Measurements from ENCODE around the gene AKAP13. TPM values are rescaled to one million over a fixed set of nuclear protein-coding genes. Genes with fewer than 3 reads are reported as not detected.

AKAP13 gene
- total RNA-seq, 2 experiments from 2014 or later = 282 to 304 TPM

DNA sequence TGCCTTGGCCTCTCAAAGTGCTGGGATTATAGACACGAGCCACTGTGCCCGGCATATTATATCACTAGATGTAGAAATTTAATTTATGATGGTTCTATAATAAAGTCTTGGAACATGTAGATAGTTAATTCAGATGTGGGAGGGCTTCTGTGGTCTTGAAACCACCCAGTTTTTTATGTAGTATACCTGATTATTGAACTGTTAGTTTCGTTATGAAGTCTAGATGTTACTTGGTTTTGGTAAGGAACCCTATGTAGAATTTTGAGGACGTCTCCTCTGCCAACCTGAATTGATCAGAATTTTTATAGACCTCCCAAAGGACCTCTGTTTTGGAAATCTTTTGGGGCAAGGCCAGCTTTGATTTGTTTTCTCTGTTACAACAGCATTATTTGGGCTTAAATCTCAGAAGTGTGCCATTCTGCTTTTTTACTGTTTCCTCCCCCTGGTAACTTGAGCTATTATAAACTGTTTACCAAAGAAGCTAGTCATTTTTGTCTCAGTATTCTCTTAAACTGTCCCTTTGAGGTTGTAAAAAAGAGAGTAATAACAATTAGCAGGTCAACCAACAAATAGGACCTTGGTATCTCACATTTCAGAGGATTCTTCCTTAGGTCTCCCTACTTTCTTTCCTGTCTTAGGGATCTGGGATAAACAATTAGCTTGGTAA lies 20.8 kb downstream of the AKAP13 start:
- no peaks in the 10 kb centered on the region for H3K9me3 ChIP-seq (ENCODE audit: control insufficient read depth in 1 of 2, insufficient read depth in 1 of 2, low read length in 2 of 2)
- Mint-ChIP-seq H3K27ac (peak overlapping the region; percentile 31), H3K36me3 (ENCODE audit: low read depth) (no peaks in the 10 kb centered on the region), H3K4me1 (ENCODE audit: low read depth) (peaks cover 86% of the 10 kb centered on the region), H3K4me3 (peak overlapping the region; percentile 6), H3K27me3 (no peaks in the 10 kb centered on the region), H3K9me3 (no peaks in the 10 kb centered on the region)
- intact Hi-C loops (cut with DNase I, micrococcal nuclease) = no loop called here
- no peak for ATAC-seq (ENCODE audit: poor library complexity)
- H3K4me3 ChIP-seq (ENCODE audit: low read length) = no peak overlapping the region
- TF ChIP-seq, protein P1, sequence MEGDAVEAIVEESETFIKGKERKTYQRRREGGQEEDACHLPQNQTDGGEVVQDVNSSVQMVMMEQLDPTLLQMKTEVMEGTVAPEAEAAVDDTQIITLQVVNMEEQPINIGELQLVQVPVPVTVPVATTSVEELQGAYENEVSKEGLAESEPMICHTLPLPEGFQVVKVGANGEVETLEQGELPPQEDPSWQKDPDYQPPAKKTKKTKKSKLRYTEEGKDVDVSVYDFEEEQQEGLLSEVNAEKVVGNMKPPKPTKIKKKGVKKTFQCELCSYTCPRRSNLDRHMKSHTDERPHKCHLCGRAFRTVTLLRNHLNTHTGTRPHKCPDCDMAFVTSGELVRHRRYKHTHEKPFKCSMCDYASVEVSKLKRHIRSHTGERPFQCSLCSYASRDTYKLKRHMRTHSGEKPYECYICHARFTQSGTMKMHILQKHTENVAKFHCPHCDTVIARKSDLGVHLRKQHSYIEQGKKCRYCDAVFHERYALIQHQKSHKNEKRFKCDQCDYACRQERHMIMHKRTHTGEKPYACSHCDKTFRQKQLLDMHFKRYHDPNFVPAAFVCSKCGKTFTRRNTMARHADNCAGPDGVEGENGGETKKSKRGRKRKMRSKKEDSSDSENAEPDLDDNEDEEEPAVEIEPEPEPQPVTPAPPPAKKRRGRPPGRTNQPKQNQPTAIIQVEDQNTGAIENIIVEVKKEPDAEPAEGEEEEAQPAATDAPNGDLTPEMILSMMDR (IDR thresholded peaks at IDR 0.05) = no peak
- peaks cover 27% of the 10 kb centered on the region for H3K4me1 ChIP-seq (ENCODE audit: insufficient read depth, low read length)
- H3K27me3 ChIP-seq (ENCODE audit: control insufficient read depth in 1 of 2, insufficient read depth in 2 of 2, low read length in 2 of 2) = no peaks in the 10 kb centered on the region
- DNase-seq = no peak
- H3K36me3 ChIP-seq (ENCODE audit: insufficient read depth, low read length) = no peaks in the 10 kb centered on the region
- POLR2A ChIA-PET = interaction anchor here (0.9 to 2.5 kb wide), 5 partner anchors 10 to 219 kb away, joined by 3 to 11 read pairs (median 5); partner anchors contain the start of gene AKAP13
- no peak overlapping the region for H3K27ac ChIP-seq (ENCODE audit: low read depth in 1 of 2, low read length in 2 of 2)
- CTCF ChIA-PET = interaction anchor here (1.2 to 3.3 kb wide), 2 partner anchors 12 to 13 kb away, joined by 4 to 11 read pairs; no protein-coding TSS in a partner anchor

DNA sequence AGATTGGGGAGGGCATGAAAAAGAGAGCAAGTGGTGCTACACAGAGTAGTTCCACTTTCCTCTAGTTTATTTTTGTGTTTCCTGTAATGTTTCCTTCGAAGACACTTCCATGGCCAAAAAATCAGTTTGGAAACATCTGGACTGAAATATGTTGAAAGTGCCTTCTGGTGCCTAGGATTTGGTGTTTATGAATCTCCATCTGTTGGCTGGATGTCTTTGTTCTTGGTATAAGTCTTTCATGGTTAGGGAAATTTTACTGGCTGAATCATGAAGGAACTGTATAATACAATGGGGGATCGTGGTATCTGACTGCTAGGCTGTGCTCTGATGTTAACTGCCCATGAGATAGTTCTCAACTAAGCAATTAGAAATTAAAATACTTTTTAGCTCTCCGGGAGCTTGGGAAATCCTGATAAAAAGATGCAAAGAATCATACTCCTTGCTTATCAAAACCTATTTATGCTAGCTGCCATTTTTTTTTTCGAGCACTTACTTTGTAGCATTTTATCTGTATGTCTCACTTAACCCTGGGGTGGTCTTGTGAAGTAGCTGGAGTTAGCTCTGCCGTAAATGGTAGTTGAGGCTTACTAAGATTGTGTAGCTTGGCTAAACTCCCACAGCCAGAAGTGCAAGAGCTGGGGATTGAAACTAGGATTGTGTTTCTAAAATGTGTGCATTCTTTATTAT lies 21.9 kb downstream of the AKAP13 start:
- intact Hi-C loops (cut with DNase I, micrococcal nuclease) = no loop called here
- H3K4me1 Mint-ChIP-seq (ENCODE audit: low read depth) = peaks cover 90% of the 10 kb centered on the region
- TF ChIP-seq, protein P1 (IDR thresholded peaks at IDR 0.05) = no peak
- Histone ChIP-seq H3K27me3 (ENCODE audit: control insufficient read depth in 1 of 2, insufficient read depth in 2 of 2, low read length in 2 of 2) (no peaks in the 10 kb centered on the region), H3K4me1 (ENCODE audit: insufficient read depth, low read length) (peaks cover 30% of the 10 kb centered on the region), H3K27ac (ENCODE audit: low read depth in 1 of 2, low read length in 2 of 2) (no peak overlapping the region), H3K36me3 (ENCODE audit: insufficient read depth, low read length) (no peaks in the 10 kb centered on the region), H3K9me3 (ENCODE audit: control insufficient read depth in 1 of 2, insufficient read depth in 1 of 2, low read length in 2 of 2) (no peaks in the 10 kb centered on the region), H3K4me3 (ENCODE audit: low read length) (no peak overlapping the region)
- H3K9me3 Mint-ChIP-seq = no peaks in the 10 kb centered on the region
- DNase-seq = peak in 1 of 14 experiments; percentile 25
- H3K27ac Mint-ChIP-seq = peak overlapping the region; percentile 31
- H3K36me3 Mint-ChIP-seq (ENCODE audit: low read depth) = no peaks in the 10 kb centered on the region
- ATAC-seq (ENCODE audit: poor library complexity) = no peak
- H3K27me3 Mint-ChIP-seq = no peaks in the 10 kb centered on the region
- H3K4me3 Mint-ChIP-seq = no peak overlapping the region
- CTCF ChIA-PET = interaction anchor here (2.5 to 3.3 kb wide), 2 partner anchors 11 to 106 kb away, joined by 10 to 11 read pairs; no protein-coding TSS in a partner anchor
- POLR2A ChIA-PET = interaction anchor here (0.6 to 3.7 kb wide), 5 partner anchors 9 to 87 kb away, joined by 3 to 18 read pairs (median 6); partner anchors contain the start of gene AKAP13

DNA sequence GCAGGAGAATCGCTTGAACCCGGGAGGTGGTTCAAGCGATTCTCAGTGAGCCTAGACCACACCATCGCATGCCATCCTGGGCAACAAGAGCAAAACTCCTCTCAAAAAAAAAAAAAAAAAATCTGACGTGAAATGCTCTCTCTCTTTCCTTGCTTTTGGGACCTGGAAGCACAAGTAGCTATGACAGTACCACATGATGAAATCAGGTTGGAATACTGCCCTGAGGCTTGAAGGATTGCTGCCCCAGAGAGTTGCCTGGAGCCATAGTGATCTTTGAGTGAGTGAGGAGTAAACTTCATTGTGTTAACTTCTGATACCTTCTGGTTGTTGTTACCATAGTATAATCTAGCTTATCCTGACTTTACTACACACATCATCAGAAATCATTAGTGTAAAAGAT lies 23.3 kb downstream of the AKAP13 start:
- no peak for DNase-seq
- Mint-ChIP-seq H3K36me3 (ENCODE audit: low read depth) (no peaks in the 10 kb centered on the region), H3K4me3 (peak overlapping the region; percentile 23), H3K27ac (peak overlapping the region; percentile 75), H3K27me3 (no peaks in the 10 kb centered on the region), H3K9me3 (no peaks in the 10 kb centered on the region), H3K4me1 (ENCODE audit: low read depth) (peaks cover 90% of the 10 kb centered on the region)
- Histone ChIP-seq H3K27me3 (ENCODE audit: control insufficient read depth in 1 of 2, insufficient read depth in 2 of 2, low read length in 2 of 2) (no peaks in the 10 kb centered on the region), H3K36me3 (ENCODE audit: insufficient read depth, low read length) (no peaks in the 10 kb centered on the region), H3K9me3 (ENCODE audit: control insufficient read depth in 1 of 2, insufficient read depth in 1 of 2, low read length in 2 of 2) (no peaks in the 10 kb centered on the region), H3K4me3 (ENCODE audit: low read length) (no peak overlapping the region), H3K27ac (ENCODE audit: low read depth in 1 of 2, low read length in 2 of 2) (no peak overlapping the region), H3K4me1 (ENCODE audit: insufficient read depth, low read length) (peaks cover 37% of the 10 kb centered on the region)
- intact Hi-C loops (cut with DNase I, micrococcal nuclease) = no loop called here
- ChIA-PET CTCF (interaction anchor here (2.5 to 3.3 kb wide), 3 partner anchors 9 to 107 kb away, joined by 8 to 11 read pairs (median 10); no protein-coding TSS in a partner anchor), POLR2A (interaction anchor here (0.6 to 3.7 kb wide), 6 partner anchors 10 to 90 kb away, joined by 3 to 18 read pairs (median 8); partner anchors contain the start of gene AKAP13)
- ATAC-seq (ENCODE audit: poor library complexity) = no peak
- TF ChIP-seq, protein P1 (IDR thresholded peaks at IDR 0.05) = no peak
